C4-2B (cell line): Measurements from ENCODE around the gene AGBL4.

Source experiments
- ZFX ChIP-seq: fragments of 450-650 bp; IDR thresholded peaks from 2 replicates; pipeline ENCODE4 v1.6.1; 2017
- TF ChIP-seq, protein P1 (sequence below): fragments of 450-650 bp; conservative IDR thresholded peaks from 2 replicates; pipeline ENCODE4 v1.5.1; 2017; ENCODE audit warnings: mild to moderate bottlenecking

DNA sequence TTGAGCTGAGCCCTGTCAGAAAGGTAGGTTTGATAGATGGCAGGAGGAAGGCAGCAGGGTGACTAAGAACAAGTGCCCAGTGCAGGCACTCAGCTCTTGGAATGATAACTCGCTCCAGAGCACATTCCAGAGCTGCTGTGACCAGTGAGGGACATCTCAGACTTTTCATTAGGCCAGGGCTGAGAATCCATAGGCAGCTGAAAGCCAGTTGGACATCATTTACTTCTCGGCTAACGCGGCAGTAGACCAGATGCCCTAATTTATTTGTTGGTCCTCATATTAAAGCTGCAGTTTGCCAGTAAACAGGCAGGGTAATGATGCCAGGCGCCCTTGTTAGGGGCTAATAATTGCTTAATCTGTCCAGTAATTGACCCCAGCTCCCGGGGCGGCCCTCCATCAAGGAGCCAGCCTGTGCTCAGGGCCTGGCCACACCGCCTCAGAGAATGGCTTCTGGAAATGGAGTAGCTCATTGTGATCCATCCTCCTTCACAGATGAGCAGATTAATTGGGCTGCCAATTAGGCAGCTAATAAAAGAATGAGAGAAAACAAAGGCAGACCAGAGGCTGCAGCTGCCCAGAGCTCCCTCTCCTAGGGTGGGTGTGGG lies 1369.0 kb downstream of the AGBL4 start:
- TF ChIP-seq, protein P1, sequence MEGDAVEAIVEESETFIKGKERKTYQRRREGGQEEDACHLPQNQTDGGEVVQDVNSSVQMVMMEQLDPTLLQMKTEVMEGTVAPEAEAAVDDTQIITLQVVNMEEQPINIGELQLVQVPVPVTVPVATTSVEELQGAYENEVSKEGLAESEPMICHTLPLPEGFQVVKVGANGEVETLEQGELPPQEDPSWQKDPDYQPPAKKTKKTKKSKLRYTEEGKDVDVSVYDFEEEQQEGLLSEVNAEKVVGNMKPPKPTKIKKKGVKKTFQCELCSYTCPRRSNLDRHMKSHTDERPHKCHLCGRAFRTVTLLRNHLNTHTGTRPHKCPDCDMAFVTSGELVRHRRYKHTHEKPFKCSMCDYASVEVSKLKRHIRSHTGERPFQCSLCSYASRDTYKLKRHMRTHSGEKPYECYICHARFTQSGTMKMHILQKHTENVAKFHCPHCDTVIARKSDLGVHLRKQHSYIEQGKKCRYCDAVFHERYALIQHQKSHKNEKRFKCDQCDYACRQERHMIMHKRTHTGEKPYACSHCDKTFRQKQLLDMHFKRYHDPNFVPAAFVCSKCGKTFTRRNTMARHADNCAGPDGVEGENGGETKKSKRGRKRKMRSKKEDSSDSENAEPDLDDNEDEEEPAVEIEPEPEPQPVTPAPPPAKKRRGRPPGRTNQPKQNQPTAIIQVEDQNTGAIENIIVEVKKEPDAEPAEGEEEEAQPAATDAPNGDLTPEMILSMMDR: no peak
- no peak for TF ChIP-seq ZFX
